OCI-LY1 (cell line): ENCODE data around the gene CDH23.

Experiments used
- EZH2 ChIP-seq: fragments of 200-600 bp; sonication (generic), shearing (Covaris generic); IDR thresholded peaks from 2 replicates; pipeline ENCODE4 v1.8.0; 2017; ENCODE audit warnings: borderline replicate concordance, mixed run types, mild to moderate bottlenecking, antibody characterized with exemption, low read length, moderate library complexity, mixed read lengths
- TF ChIP-seq, protein P1 (sequence below): fragments of 200-600 bp; sonication (generic), shearing (Covaris generic); IDR thresholded peaks from 2 replicates; pipeline ENCODE4 v1.5.1; 2017; ENCODE audit warnings: mild to moderate bottlenecking, antibody characterized with exemption, low read length, moderate library complexity, mixed read lengths

DNA sequence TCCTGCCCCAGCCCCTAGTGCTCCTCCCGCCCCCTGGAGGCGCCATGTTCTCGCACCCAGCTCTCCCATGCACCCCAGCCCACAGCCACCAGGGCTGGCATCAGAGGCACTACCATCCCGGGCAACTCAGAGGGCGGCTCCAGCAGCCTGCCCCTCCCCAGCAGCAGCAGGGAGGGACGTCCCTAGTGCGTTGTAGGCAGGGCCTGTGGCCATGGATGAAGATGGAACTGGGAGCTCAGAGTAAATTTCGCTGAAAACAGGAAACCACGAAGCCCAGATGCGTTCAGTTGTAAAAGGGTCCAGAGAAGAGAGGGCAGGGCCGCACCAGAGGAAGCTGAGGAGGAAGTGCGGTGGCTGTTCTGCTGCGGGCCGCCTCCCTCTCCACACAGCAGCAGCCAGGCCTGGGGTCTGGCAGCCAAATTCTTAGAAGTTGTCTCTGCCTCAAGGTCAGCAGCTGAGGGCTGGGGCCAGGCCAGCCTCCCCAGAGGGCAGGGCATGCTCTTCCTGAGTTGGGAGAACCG, 352.0 kb downstream of the CDH23 start:
- no peak for TF ChIP-seq EZH2
- TF ChIP-seq, protein P1, sequence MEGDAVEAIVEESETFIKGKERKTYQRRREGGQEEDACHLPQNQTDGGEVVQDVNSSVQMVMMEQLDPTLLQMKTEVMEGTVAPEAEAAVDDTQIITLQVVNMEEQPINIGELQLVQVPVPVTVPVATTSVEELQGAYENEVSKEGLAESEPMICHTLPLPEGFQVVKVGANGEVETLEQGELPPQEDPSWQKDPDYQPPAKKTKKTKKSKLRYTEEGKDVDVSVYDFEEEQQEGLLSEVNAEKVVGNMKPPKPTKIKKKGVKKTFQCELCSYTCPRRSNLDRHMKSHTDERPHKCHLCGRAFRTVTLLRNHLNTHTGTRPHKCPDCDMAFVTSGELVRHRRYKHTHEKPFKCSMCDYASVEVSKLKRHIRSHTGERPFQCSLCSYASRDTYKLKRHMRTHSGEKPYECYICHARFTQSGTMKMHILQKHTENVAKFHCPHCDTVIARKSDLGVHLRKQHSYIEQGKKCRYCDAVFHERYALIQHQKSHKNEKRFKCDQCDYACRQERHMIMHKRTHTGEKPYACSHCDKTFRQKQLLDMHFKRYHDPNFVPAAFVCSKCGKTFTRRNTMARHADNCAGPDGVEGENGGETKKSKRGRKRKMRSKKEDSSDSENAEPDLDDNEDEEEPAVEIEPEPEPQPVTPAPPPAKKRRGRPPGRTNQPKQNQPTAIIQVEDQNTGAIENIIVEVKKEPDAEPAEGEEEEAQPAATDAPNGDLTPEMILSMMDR: 0 out of 2 replicates have a peak, but pooled peaks have one; percentile 14
